Stomach (tissue), 9 donors: ENCODE results near the gene CCR3. TPM values are rescaled to one million over a fixed set of nuclear protein-coding genes. Genes with fewer than 3 reads are reported as not detected.

Experiments used
- DNase-seq, 2 donors: peaks; one replicate each; pipeline versions ENCODE4 v3.0.0 to v3.0.0-alpha.2; 2013 to 2019
- H3K27ac ChIP-seq, 5 donors: fragments of 200-600 bp in 4 of 5; sonication (generic) in 4 of 5; one replicate each; pipeline ENCODE4 v1.5.1; 2013 to 2019; ENCODE audit warnings: mild to moderate bottlenecking in 1 of 5, moderate library complexity in 1 of 5
- H3K27me3 ChIP-seq, 3 donors: fragments of 200-600 bp; sonication (generic); one replicate each; pipeline ENCODE4 v1.5.1; 2017 to 2019; ENCODE audit warnings: mixed run types in 1 of 3
- H3K36me3 ChIP-seq, 4 donors: fragments of 200-600 bp; sonication (generic); 1 replicate in 3 of 4; 2 replicates in 1 of 4; pipeline ENCODE4 v1.5.1; 2016 to 2019
- H3K4me1 ChIP-seq, 4 donors: fragments of 200-600 bp; sonication (generic); one replicate each; pipeline ENCODE4 v1.5.1; 2016 to 2019
- H3K4me3 ChIP-seq, 4 donors: fragments of 200-600 bp; sonication (generic) in 3 of 4; one replicate each; pipeline ENCODE4 v1.5.1; 2016 to 2019; ENCODE audit warnings: mild to moderate bottlenecking in 1 of 4
- H3K9me3 ChIP-seq, 4 donors: fragments of 200-600 bp; sonication (generic); one replicate each; pipeline ENCODE4 v1.5.1; 2016 to 2019
- CTCF ChIP-seq, 7 experiments: fragments of 450-650 bp in 4 of 7; fragments of 200-600 bp in 3 of 7; sonication (generic) in 3 of 7; IDR thresholded peaks; one replicate each; pipeline ENCODE4 v1.5.1; 2016 to 2019; ENCODE audit warnings: antibody characterized with exemption in 7 of 7, control low read depth in 2 of 7, mild to moderate bottlenecking in 1 of 7
- EP300 ChIP-seq: sonication (generic); formaldehyde crosslinking; IDR thresholded peaks from one replicate; pipeline ENCODE4 v1.6.1; 2017; ENCODE audit warnings: antibody characterized with exemption
- POLR2A ChIP-seq, 4 donors: fragments of 450-650 bp; IDR thresholded peaks; one replicate each; pipeline ENCODE4 v1.6.1; 2016; ENCODE audit warnings: antibody characterized with exemption in 4 of 4, control low read depth in 2 of 4, mild to moderate bottlenecking in 1 of 4, moderate library complexity in 1 of 4
- POLR2AphosphoS5 ChIP-seq, 3 donors: sonication (generic); formaldehyde crosslinking; IDR thresholded peaks; one replicate each; pipeline ENCODE4 v1.6.1; 2016; ENCODE audit warnings: antibody characterized with exemption in 3 of 3
- WGBS, 5 donors: extraction: QIAGEN DNeasy Blood & Tissue Kit in 3 of 5; methylation state at CpG; one replicate each; pipeline versions ENCODE4 v1.1.5 to v1.1.7; 2013 to 2018; 5-methylcytosine and 5-hydroxymethylcytosine counted together
- intact Hi-C: fragments of 100-400 bp; cut with DNase I; formaldehyde crosslinking; loops from one replicate; pipeline ENCODE4 v1.15.1; 2023; ENCODE audit warnings: low total_unique reads
- polyA plus RNA-seq, 3 donors: library from polyadenylated mRNA; stranded (reverse); fragments of 200-250 nt; gene quantifications; one replicate each; pipeline ENCODE4 v1.2.3, GENCODE V29; 2013
- total RNA-seq, 5 donors: library from RNA; depleted of rRNA; stranded (reverse); fragments of >200 nt; gene quantifications; one replicate each; pipeline versions ENCODE4 v1.1.0 to v1.2.3, GENCODE V29; 2014 to 2016
- donor health status: healthy with polysubstance abuse.
- donor health status: Bipolar disorder and iron deficiency.
- donor health status: healthy.

The CCR3 gene
- total and polyA plus RNA-seq, 8 donors, result 0.05 to 8.9 (median 7.1) TPM; not detected in 5

- Histone ChIP-seq H3K4me1 (peaks cover 0 to 4% (median 1%) of the 10 kb centered on the region in 4 donors), H3K9me3 (peaks cover 0 to 12% (median 0%) of the 10 kb centered on the region in 4 donors), H3K36me3 (no peaks in the 10 kb centered on the region), H3K27me3 (no peaks in the 10 kb centered on the region), H3K27ac (peak overlapping the region in 1 of 5 donors; percentile 56), H3K4me3 (no peak overlapping the region)
- DNase-seq, result no peak
- intact Hi-C loops, result no loop called here
- 82 to 96% (median 90%) methylated on average over 1 of the region's 1 CpG for WGBS, 5 donors
- TF ChIP-seq POLR2A (IDR thresholded peaks at IDR 0.05) (no peak), EP300 (no peak), POLR2AphosphoS5 (IDR thresholded peaks at IDR 0.05) (no peak), CTCF (IDR thresholded peaks at IDR 0.05) (no peak)
These were observed 20.3 kb upstream of the CCR3 start for GRCh38 chr3:46221938-46222337.

DNA sequence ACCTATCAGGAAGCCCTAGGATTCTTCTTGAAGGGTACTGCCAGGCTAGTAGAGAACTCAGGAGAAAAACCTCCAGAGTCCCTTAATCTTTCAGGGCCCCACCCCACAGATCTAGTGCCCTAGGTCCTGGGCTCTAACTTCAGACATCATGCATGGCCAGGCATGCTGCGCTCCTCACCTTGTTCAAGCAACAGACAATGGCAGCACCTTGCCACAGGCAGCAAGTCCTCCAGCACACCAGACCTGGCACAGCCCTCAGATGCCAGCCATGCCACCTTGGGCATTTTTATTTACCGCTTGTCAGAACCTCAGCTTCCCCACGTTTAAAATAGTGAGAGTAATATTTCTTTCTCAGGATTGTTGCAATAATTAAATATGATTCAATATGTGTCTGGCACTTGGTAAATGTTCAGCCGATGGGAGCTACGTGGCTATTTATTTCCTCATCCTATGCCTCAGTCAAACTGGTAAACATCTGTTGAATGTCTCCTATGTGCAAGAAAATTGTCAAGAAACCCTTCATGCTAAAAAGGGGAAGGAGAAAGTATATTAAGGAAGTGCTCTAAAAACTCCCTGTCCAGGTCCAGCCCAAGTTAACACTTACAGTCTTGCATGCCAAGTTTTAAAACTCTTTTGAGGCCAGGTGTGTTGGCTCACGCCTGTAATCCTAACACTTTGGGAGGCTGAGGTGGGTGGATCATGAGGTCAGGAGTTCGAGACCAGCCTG, 19.7 kb upstream of the CCR3 start:
- no peaks in the 10 kb centered on the region for H3K27me3 ChIP-seq
- peaks cover 0 to 14% (median 0%) of the 10 kb centered on the region in 4 donors for H3K9me3 ChIP-seq
- DNase-seq, result no peak
- H3K4me1 ChIP-seq, result peaks cover 0 to 4% (median 0%) of the 10 kb centered on the region in 4 donors
- H3K4me3 ChIP-seq, result no peak overlapping the region
- intact Hi-C loops, result no loop called here
- TF ChIP-seq CTCF (IDR thresholded peaks at IDR 0.05), result no peak
- no peaks in the 10 kb centered on the region for H3K36me3 ChIP-seq
- peak overlapping the region in 1 of 5 donors; percentile 56 for H3K27ac ChIP-seq
- WGBS, 5 donors, result 56 to 59% (median 58%) methylated on average over 7 of the region's 7 CpGs

- peaks cover 0 to 14% (median 0%) of the 10 kb centered on the region in 4 donors for H3K9me3 ChIP-seq
- H3K4me1 ChIP-seq, result no peaks in the 10 kb centered on the region
- H3K27me3 ChIP-seq, result peaks cover 0 to 12% (median 0%) of the 10 kb centered on the region in 3 donors
- no peak for DNase-seq
- TF ChIP-seq POLR2A (IDR thresholded peaks at IDR 0.05) (no peak), EP300 (no peak), CTCF (IDR thresholded peaks at IDR 0.05) (no peak), POLR2AphosphoS5 (IDR thresholded peaks at IDR 0.05) (no peak)
- no peak overlapping the region for H3K27ac ChIP-seq
- WGBS, 5 donors, result 56 to 66% (median 60%) methylated on average over 5 of the region's 5 CpGs
- no peaks in the 10 kb centered on the region for H3K36me3 ChIP-seq
- no peak overlapping the region for H3K4me3 ChIP-seq
- intact Hi-C loops, result no loop called here
These were observed 13.7 kb upstream of the CCR3 start for GRCh38 chr3:46228260-46229242.

GRCh38 chr3:46231323-46231722, 10.9 kb upstream of the CCR3 start:
- WGBS, 5 donors, result 77 to 85% (median 80%) methylated on average over 5 of the region's 5 CpGs
- H3K4me3 ChIP-seq, result no peak overlapping the region
- peaks cover 0 to 8% (median 0%) of the 10 kb centered on the region in 4 donors for H3K9me3 ChIP-seq
- no peak for DNase-seq
- no peak for TF ChIP-seq CTCF (IDR thresholded peaks at IDR 0.05)
- TF ChIP-seq POLR2A (IDR thresholded peaks at IDR 0.05), result no peak
- no peak for TF ChIP-seq EP300
- TF ChIP-seq POLR2AphosphoS5 (IDR thresholded peaks at IDR 0.05), result no peak
- intact Hi-C loops, result no loop called here
- no peaks in the 10 kb centered on the region for H3K4me1 ChIP-seq
- H3K27ac ChIP-seq, result no peak overlapping the region
- peaks cover 0 to 12% (median 0%) of the 10 kb centered on the region in 3 donors for H3K27me3 ChIP-seq
- H3K36me3 ChIP-seq, result no peaks in the 10 kb centered on the region
